ENCODE measurements around the gene CACNA1C. TPM values are rescaled to one million over a fixed set of nuclear protein-coding genes. Genes with fewer than 3 reads are reported as not detected.

CACNA1C gene
- total RNA-seq, 1 donor from 2014 or later = 15.6 TPM

GRCh38 chr12:2364631-2365051, 311.9 kb downstream of the CACNA1C start:
- ATAC-seq = peak; percentile 77
- H3K9me3 ChIP-seq = no peaks in the 10 kb centered on the region
- H3K27ac ChIP-seq = no peak overlapping the region
- no peak for DNase-seq
- peak; percentile 6 for TF ChIP-seq CTCF (IDR thresholded peaks at IDR 0.05)
- H3K27me3 ChIP-seq = no peaks in the 10 kb centered on the region
- H3K36me3 ChIP-seq = no peaks in the 10 kb centered on the region
- peaks cover 6% of the 10 kb centered on the region for H3K4me1 ChIP-seq
- H3K4me3 ChIP-seq = no peak overlapping the region
- intact Hi-C loops (cut with DNase I) = no loop called here

- H3K27ac ChIP-seq = no peak overlapping the region
- H3K27me3 ChIP-seq = no peaks in the 10 kb centered on the region
- H3K36me3 ChIP-seq = no peaks in the 10 kb centered on the region
- peaks cover 4% of the 10 kb centered on the region for H3K4me1 ChIP-seq
- H3K4me3 ChIP-seq = no peak overlapping the region
- TF ChIP-seq CTCF (IDR thresholded peaks at IDR 0.05) = no peak
- H3K9me3 ChIP-seq = no peaks in the 10 kb centered on the region
- ATAC-seq = no peak
- no peak for DNase-seq
- intact Hi-C loops (cut with DNase I) = no loop called here
Observed at GRCh38 chr12:2366711-2367110, 313.9 kb downstream of the CACNA1C start.

GRCh38 chr12:2372178-2372577, 319.4 kb downstream of the CACNA1C start:
- DNase-seq (peak; percentile 16), ATAC-seq (no peak)
- no peaks in the 10 kb centered on the region for H3K9me3 ChIP-seq
- TF ChIP-seq CTCF (IDR thresholded peaks at IDR 0.05) = no peak
- H3K27me3 ChIP-seq = no peaks in the 10 kb centered on the region
- no peak overlapping the region for H3K4me3 ChIP-seq
- no peak overlapping the region for H3K27ac ChIP-seq
- intact Hi-C loops (cut with DNase I) = no loop called here
- H3K4me1 ChIP-seq = no peaks in the 10 kb centered on the region
- no peaks in the 10 kb centered on the region for H3K36me3 ChIP-seq

GRCh38 chr12:2372735-2373134, 319.9 kb downstream of the CACNA1C start:
- Histone ChIP-seq H3K9me3 (no peaks in the 10 kb centered on the region), H3K4me3 (no peak overlapping the region), H3K4me1 (no peaks in the 10 kb centered on the region), H3K27me3 (no peaks in the 10 kb centered on the region), H3K36me3 (no peaks in the 10 kb centered on the region), H3K27ac (no peak overlapping the region)
- TF ChIP-seq CTCF (IDR thresholded peaks at IDR 0.05) = no peak
- ATAC-seq = no peak
- DNase-seq = peak; percentile 60
- intact Hi-C loops (cut with DNase I) = no loop called here

- Histone ChIP-seq H3K27me3 (no peaks in the 10 kb centered on the region), H3K9me3 (no peaks in the 10 kb centered on the region), H3K36me3 (no peaks in the 10 kb centered on the region), H3K4me1 (no peaks in the 10 kb centered on the region), H3K4me3 (no peak overlapping the region), H3K27ac (no peak overlapping the region)
- intact Hi-C loops (cut with DNase I) = no loop called here
- no peak for TF ChIP-seq CTCF (IDR thresholded peaks at IDR 0.05)
- ATAC-seq (no peak), DNase-seq (peak; percentile 37)
Observed at GRCh38 chr12:2373307-2373706, 320.5 kb downstream of the CACNA1C start.

Data from upper lobe of right lung (tissue), 1 donor.